ENCODE results near the gene MEDAG.

DNA sequence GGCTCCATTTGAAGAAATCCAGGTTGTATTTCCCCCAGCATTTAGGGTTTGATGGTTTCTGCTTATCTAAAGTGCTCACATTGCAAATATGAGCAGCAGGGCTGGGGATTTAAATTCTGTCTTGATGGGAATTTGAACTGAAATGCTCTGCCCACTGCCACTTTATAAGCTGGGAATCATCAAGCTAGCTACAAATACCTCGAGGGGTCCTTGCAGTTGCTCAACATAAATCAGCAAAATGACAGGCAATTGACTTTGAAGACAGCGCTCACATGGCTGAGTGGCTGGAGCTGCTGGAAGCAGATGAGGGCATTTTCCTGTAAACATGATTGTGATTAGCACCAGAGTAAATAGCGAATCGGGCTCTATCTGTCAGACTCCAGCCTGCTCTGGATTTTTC lies 39.4 kb upstream of the MEDAG start:
- TF ChIP-seq, protein P1, sequence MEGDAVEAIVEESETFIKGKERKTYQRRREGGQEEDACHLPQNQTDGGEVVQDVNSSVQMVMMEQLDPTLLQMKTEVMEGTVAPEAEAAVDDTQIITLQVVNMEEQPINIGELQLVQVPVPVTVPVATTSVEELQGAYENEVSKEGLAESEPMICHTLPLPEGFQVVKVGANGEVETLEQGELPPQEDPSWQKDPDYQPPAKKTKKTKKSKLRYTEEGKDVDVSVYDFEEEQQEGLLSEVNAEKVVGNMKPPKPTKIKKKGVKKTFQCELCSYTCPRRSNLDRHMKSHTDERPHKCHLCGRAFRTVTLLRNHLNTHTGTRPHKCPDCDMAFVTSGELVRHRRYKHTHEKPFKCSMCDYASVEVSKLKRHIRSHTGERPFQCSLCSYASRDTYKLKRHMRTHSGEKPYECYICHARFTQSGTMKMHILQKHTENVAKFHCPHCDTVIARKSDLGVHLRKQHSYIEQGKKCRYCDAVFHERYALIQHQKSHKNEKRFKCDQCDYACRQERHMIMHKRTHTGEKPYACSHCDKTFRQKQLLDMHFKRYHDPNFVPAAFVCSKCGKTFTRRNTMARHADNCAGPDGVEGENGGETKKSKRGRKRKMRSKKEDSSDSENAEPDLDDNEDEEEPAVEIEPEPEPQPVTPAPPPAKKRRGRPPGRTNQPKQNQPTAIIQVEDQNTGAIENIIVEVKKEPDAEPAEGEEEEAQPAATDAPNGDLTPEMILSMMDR (IDR thresholded peaks at IDR 0.05) = no peak
- TF ChIP-seq POLR2AphosphoS5 (IDR thresholded peaks at IDR 0.05) (no peak), EP300 (IDR thresholded peaks at IDR 0.05) (no peak), POLR2A (IDR thresholded peaks at IDR 0.05) (no peak)

All from gastroesophageal sphincter (tissue), 3 donors.